Peyer's patch (tissue), 4 donors: ENCODE measurements around the gene CHKA.

Experiments
- POLR2A ChIP-seq, 2 donors: fragments of 450-650 bp; IDR thresholded peaks; one replicate each; pipeline ENCODE4 v1.5.1; 2017; ENCODE audit warnings: antibody characterized with exemption in 2 of 2, mild to moderate bottlenecking in 2 of 2, moderate library complexity in 2 of 2
- TF ChIP-seq, protein P1 (sequence below), 6 experiments: fragments of 450-650 bp in 4 of 6; fragments of 200-600 bp in 2 of 6; sonication (generic) in 1 of 6; IDR thresholded peaks; one replicate each; pipeline ENCODE4 v1.5.1; 2017 to 2019; ENCODE audit warnings: antibody characterized with exemption in 6 of 6, mild to moderate bottlenecking in 3 of 6, moderate library complexity in 1 of 6

DNA sequence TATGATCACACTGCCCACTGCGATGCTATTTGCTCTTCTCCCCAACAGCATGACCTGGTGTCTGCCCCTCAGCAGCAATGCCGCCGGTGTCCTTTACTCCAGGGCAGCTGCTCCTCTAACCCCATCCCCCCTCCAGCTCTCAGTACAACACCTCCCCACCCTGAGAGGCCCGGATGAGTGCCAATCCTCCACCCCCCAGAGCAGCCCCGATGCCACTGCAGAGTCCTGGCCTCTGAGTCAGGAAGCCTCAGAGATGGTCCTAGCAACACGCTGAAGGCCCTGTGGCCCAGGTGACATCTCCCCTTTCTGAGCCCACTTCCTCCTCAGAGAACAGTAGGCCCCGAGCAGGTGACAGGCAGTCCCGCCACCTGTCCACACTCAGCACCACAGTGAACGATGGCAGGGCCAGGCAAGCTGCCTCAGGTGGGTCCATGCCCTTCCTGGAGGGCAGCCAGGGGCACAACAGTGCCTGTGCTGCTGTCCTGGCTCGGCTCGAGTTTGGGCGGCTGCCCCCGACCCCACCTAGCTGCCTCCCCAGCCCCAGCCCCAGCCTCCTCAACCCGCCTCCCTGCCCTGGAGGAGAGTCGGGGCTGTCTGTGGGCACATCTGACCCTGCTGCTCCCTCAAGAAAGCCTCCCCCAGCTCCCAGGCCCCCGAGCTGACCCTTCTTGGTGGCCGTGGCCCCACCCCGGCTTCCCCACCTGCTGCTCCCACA is 94.6 kb downstream of the CHKA start:
- TF ChIP-seq POLR2A (IDR thresholded peaks at IDR 0.05): no peak
- TF ChIP-seq, protein P1, sequence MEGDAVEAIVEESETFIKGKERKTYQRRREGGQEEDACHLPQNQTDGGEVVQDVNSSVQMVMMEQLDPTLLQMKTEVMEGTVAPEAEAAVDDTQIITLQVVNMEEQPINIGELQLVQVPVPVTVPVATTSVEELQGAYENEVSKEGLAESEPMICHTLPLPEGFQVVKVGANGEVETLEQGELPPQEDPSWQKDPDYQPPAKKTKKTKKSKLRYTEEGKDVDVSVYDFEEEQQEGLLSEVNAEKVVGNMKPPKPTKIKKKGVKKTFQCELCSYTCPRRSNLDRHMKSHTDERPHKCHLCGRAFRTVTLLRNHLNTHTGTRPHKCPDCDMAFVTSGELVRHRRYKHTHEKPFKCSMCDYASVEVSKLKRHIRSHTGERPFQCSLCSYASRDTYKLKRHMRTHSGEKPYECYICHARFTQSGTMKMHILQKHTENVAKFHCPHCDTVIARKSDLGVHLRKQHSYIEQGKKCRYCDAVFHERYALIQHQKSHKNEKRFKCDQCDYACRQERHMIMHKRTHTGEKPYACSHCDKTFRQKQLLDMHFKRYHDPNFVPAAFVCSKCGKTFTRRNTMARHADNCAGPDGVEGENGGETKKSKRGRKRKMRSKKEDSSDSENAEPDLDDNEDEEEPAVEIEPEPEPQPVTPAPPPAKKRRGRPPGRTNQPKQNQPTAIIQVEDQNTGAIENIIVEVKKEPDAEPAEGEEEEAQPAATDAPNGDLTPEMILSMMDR (IDR thresholded peaks at IDR 0.05): no peak
